Spleen (tissue), 7 donors: ENCODE results near the gene DHRS1.

Experiments used
- CTCF ChIP-seq, 11 experiments: fragments of 200-600 bp in 7 of 11; fragments of 450-650 bp in 4 of 11; sonication (generic) in 4 of 11; IDR thresholded peaks in 8 of 11; conservative IDR thresholded peaks in 3 of 11; 1 replicate in 7 of 11; 2 replicates in 4 of 11; pipeline versions ENCODE4 v1.4.0 to v1.8.0; 2016 to 2021; ENCODE audit warnings: antibody characterized with exemption in 11 of 11, inconsistent platforms in 4 of 11, mild to moderate bottlenecking in 1 of 11
- POLR2A ChIP-seq, 3 donors: fragments of 450-650 bp; IDR thresholded peaks; one replicate each; pipeline ENCODE4 v1.5.1; 2017; ENCODE audit warnings: antibody characterized with exemption in 3 of 3, mild to moderate bottlenecking in 1 of 3
- donor health status: DM: no; HTN: no; CAD: no; lungs with moderate emphysema.
- donor health status: DM: no; HTN: no; CAD: no.
- donor health status: DM: no; HTN: no; CAD: no.

- TF ChIP-seq CTCF (IDR thresholded peaks at IDR 0.05 in 8 of 11, conservative IDR thresholded peaks at IDR 0.05 in 3 of 11) (no peak), POLR2A (IDR thresholded peaks at IDR 0.05) (no peak)
These were observed 44.4 kb upstream of the DHRS1 start for GRCh38 chr14:24343795-24344660.
